VCaP (cell line): ENCODE results near the gene PODXL2.
"Not testable (repeated sequence)": the region's sequence is repeated elsewhere in the genome, so short reads cannot be mapped to it uniquely, and the experiment has no call there.

Experiments
- H3K27ac ChIP-seq: fragments of 450-650 bp; 2 replicates; pipeline ENCODE4 v1.5.1; 2017
- CTCF ChIP-seq: fragments of 450-650 bp; conservative IDR thresholded peaks from 2 replicates; pipeline ENCODE4 v1.5.1; 2017; ENCODE audit warnings: mild to moderate bottlenecking, moderate library complexity

Gene PODXL2

DNA sequence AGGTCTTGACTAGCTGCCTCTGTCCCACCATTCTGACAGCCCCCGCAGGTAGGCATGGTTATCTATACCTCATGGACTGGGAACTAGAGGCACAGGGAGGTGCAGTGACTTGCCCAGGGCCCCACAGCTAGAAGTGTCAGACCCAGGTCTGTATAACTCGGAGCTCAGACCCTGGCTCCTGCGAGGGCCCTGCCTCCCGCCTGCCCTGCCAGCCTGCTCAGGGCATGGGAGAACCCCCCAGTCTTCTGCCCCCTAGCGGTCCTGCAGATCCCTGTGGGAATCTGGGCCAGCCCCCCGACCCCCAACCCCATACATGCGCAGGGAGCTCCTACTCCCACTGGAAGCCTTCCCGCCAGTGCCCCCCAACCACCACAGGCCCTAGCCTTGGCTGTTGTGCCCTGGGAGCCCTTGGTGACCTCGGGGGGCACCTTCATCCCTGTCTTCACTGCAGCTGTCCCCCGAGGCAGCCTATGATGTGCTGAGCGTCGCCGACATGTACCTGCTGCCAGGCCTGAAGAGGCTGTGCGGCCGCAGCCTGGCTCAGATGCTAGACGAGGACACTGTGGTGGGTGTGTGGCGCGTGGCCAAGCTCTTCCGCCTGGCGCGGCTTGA, 50.7 kb downstream of the PODXL2 start:
- TF ChIP-seq CTCF: no peak

GRCh38 chr3:127680146-127680661, 51.2 kb downstream of the PODXL2 start:
- H3K27ac ChIP-seq: no peak overlapping the region
- TF ChIP-seq CTCF: no peak

More for the DNA sequence above, 50.7 kb downstream of the PODXL2 start:
- no peak overlapping the region for H3K27ac ChIP-seq

DNA sequence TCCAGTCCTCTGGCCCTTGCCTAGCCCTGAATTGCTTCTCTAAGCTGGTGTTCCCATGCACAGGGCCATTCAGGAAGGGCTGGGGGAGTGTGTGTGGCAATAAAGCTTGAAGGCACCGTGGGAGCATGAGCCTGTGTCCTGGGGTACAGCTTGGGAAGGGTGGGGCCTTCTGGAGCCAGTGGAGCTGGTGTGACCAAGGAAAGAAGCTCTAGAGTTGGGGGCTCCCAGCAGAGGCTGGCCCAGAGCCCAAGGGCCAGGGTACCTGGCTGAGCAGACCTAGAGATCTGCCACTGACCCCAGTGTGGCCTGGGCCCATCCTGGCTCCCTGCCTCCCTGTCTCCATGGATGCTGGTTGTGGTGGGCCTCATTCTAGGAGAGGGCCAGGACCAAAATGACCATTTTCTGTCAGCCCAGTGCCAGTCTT, 51.8 kb downstream of the PODXL2 start:
- TF ChIP-seq CTCF: no peak
- H3K27ac ChIP-seq: no peak overlapping the region

DNA sequence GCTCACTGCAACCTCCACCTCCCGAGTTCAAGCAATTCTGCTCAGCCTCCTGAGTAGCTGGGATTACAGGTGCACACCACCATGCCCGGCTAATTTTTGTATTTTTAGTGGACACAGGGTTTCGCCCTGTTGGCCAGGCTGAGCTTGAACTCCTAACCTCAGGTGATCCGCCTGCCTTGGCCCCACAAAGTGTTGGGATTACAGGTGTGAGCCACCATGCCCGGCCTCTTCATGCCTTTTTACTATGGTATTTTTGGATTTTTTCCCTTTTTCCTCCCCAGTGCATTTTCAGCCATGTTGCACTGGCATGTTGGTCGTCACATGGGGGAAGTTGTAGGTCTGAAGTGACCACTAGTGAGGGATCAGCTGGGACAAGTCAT, 53.2 kb downstream of the PODXL2 start:
- H3K27ac ChIP-seq: not testable (repeated sequence)

DNA sequence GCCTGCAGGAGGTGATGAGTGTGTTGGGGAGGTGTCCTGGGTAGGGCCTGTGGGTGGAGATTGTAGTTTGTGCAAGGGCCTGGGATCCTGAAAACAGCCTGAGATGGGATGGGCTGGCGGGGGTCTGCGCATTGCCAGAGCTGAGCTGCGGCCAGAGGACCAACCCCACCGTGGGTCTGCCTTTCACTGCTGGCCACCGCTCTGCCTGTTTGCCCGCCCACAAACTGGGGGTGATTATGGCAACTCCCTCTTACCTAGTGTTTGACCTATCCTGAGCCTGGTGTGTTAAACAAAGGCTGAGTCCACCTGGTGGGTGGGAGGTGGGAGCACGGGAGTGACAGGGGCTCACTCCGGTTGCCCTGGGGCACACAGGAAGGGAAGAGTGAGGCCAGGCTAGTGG, 53.6 kb downstream of the PODXL2 start:
- TF ChIP-seq CTCF: no peak
- no peak overlapping the region for H3K27ac ChIP-seq

DNA sequence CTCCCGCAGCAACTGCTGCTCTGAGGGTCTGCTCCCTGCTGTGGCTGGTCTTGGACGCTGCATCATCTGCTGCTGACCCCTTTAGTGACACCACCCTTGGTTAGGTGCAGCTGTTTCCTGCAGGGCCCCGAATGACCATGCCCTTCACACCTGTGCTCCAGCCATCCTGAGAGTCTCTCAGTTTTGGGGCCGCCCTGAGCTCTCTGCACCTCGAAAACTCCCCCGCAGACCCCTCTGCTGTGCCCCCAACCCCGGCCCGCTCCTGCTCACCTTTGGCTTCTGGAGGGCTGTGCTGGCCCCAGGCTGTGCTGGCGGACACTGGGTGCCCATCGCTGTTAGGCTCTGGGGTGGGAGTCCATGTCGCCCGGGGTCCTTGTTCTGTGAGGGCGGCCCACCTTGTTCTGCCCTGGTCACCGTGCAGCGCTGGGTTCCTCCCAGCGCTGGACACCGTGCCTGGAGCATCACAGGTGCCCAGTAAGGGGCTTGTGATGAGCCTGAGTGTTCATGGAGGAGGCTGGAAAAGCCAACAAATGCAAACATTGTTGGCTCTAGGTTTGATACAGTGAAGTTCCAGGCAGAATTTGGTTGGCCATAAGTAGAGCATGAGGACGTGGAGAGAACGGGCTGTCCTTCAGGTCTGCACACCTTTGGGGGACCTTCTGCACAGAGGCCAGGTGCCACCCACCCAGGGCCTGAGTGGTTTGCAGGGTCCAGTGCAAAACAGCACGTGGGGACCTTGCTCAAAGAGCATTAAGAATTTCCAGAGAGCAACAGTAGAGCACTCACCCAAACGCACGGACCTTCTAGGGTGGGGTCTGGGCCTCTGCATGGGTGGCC, 56.1 kb downstream of the PODXL2 start:
- no peak for TF ChIP-seq CTCF
- no peak overlapping the region for H3K27ac ChIP-seq

DNA sequence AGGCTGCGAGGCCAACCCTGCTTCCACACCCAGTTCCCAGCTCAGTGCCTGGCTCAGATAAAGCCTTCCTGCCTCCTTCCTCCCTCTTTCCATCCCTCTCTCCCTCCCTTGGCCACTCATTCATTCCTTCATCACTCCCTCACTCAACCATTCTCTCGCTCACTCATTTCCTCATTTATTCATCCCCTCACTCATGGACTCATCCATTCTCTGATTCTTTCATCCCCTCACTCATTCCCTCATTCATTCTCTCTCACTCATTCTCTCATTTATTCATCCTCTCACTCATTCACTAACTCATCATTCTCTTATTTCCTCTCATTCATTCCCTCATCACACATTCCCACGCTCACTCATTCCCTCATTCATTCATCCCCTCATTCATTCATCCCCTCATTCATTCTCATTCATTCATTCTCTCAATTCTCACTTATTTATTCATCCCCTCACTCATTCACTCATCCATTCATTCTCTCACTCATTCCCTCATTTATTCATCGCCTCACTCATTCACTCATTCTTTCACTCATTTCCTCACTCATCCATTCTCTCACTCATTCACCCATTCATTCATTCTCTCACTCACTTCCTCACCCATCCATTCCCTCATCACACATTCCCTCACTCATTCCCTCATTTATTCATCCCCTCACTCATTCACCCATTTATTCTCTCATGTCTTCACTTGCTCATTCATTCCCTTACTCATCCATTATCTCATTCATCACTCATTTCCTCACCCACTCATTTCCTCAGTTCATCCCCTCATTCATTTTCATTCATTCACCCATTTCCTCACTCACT, 56.9 kb downstream of the PODXL2 start:
- TF ChIP-seq CTCF: no peak
- H3K27ac ChIP-seq: no peak overlapping the region
